ENCODE measurements around the gene SCAF4.
"Not testable (repeated sequence)": the region's sequence is repeated elsewhere in the genome, so short reads cannot be mapped to it uniquely, and the experiment has no call there.

- not testable (repeated sequence) for TF ChIP-seq POLR2AphosphoS5, CTCF (IDR thresholded peaks at IDR 0.05)
Measured at GRCh38 chr21:31665869-31666268, 66.0 kb downstream of the SCAF4 start.
